Endometrium (tissue), 2 donors: ENCODE data around the gene NAA16.
"Not testable (repeated sequence)": the region's sequence is repeated elsewhere in the genome, so short reads cannot be mapped to it uniquely, and the experiment has no call there.

Source experiments
- FAIRE-seq: peaks from 2 replicates; lab custom pipeline; 2012; peaks lifted over from hg19 to GRCh38; lab: Jason Lieb, UNC
- donor health status: control.
- donor health status: control.

Gene NAA16

DNA sequence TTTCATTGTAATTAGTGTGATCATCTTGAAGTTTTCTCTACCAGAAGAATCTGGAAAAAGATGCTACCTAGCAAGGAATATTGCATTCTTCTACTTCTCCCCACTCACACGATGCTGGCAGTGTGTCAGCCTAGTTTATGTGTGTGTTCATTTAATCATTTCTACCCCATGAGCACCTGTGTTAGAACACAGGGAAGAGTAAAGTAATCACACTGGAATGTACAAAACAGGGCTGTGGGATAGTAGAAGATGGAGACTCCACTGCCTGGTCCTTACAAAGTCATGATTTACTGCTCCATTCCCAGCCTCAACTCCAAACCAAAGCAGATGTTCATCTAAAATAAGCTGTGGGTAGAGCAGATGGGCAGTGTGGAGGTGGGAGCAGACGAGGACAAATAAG, 98.5 kb downstream of the NAA16 start:
- FAIRE-seq, result no peak

DNA sequence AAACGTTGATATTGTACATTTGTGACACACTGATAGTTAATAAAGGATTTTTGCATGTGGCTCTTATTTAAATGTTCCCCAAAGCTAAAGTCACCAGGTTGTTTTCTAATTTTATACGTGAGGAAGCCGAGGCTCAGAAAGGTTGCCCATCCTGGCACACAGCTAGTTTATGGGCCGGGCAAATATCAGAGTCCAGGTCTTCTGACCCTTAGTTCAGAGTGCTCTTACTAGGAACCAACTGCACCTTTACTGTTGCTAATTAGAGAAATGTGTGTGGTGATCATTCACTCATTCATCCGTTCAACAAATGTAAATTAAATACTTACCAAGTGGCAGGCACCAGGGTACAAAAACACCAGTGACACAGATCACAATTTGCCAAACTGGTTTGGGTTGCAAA, 100.0 kb downstream of the NAA16 start:
- no peak for FAIRE-seq

DNA sequence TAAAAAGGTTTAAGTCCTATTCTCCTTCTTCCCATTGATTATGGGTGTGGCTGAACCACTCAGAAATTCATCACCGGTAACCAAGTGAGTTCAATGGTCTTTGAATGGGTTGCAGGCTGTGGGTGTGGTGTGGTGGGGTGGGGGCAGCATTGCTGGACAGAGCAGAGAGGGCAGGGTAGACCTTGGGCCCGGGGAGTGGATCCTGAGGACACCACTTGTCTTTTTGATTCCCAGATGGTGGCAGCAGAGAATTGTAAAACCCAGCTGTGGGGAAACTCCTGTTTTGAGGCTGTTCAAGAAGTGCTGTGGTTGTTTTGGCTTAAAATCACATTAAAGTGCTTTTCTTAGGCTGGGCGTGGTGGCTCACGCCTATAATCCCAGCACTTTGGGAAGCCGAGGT, 100.5 kb downstream of the NAA16 start:
- FAIRE-seq, result no peak

DNA sequence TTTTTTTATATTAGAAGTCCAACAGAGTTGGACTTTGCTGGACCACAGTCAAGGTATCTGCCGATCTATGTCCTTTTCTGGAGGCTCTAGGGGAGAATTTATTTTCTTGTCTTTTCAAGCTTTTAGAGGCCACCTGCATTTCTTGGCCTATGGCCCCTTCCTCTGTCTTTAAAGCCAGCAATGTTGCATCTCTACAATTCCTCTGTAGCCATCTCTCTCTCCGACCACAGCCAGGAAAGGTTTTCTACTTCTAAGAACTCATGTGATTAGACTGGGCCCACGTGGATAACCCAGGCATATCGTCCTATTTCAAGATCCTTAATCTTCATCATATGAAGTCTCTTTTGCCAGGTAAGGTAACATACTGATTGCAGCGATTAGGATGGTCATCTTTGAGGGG, 102.8 kb downstream of the NAA16 start:
- FAIRE-seq, result no peak

DNA sequence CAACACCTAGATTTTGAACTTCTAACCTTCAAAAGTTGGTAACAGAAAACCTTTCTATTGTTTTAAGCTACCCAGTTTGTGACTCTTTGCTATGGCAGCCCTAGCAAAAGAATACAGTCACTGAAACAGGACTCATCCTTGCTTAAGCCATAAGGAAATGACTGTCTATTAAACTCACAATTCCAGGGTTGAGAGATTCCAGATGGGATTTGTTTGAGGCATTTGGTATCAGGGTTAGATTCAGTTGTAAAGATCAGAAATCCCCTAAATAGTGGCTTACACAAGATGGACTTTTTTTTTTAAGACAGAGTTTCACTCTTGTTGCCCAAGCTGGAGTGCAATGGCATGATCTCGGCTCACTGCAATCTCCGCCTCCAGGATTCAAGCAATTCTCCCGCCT, 105.2 kb downstream of the NAA16 start:
- no peak for FAIRE-seq

DNA sequence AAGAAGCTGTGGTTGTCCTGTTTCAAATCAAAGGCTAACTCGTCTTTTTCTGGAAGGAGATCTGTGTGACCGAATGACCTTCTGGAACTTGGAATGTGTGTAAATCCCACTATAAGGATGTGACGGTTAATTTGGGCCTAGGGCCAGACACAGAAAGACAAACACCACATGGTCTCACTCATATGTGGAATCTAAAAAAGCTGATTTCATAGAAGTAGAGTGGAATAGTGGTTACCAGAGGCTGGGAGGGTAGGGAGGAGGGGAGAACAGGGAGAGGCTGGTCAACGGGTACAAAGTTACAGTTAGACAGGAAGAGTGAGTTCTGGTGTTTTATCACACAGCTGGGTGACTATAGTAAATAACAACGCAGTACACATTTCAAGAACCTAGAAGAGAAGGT, 107.0 kb downstream of the NAA16 start:
- FAIRE-seq, result no peak

DNA sequence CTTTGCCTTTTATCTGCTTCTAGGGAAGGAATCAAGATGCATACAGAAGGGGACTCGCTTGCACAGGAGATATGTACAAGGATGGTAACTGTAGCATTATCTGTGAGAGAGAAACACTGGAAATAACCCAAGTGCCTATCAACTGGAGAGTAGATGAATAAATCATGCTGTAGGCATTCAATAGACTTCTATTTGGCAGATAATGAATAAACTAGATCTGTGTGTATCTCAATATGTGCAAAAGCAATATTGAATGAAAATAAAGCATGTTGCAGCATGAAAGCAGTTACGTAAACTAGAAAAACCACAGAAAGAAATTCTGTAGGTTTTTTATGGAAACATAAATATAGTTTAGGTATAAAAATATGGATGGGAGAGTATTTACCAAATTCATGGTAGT, 107.7 kb downstream of the NAA16 start:
- no peak for FAIRE-seq

DNA sequence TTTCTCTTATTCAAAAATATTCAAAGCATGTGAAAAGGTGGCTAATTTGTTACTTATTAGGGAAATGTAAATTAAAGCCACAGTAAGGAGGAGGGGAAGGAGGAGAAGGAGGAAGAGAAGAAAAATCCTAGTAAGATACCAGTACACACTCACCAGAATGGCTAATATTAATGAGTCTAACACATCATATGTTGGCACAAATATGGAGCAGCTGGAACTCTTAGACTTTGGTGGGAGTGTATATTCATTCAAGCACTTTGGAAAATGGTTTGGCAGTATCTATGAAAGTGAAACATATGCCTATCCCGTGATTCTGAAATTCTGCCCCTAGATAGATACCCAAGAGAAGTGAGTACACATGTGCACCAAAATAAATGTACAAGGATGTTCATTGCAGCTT, 108.1 kb downstream of the NAA16 start:
- no peak for FAIRE-seq

DNA sequence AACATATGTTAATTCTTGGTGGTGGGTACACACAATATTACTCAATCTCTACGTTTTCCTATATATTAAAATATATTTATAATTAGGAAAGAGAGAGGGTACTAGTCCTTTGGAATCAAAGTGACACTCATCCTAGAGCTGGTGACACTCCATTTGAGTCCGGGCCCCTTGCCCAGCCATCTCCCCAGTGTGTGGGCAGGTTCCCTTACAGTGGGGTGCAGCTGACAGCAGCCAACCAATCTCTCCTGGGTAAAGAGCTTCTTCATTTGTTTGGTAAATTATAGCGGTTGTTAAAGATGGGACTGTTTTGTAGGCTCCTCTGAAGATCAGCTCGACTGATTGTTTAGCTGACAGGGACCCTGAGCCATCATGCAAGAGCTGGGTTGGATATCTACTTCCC, 109.1 kb downstream of the NAA16 start:
- FAIRE-seq, result no peak

DNA sequence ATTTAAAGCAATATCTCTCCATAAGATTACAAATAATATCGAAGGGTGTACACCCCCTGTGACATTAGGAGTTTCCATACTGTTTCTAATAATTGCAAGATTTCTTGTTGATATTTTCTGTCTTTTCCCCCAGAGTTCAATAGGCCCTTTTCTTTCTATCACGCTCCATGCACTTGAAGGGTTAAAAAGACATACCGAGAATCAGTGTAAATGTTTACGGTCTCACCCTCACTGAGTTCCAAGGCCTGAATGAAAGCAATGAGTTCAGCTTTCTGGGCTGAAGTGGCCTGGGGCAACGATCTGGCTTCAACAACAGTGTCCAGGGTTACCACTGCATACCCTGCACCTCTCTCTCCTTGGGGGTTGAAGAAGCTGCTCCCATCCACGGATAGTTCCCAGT, 110.3 kb downstream of the NAA16 start:
- not testable (repeated sequence) for FAIRE-seq

DNA sequence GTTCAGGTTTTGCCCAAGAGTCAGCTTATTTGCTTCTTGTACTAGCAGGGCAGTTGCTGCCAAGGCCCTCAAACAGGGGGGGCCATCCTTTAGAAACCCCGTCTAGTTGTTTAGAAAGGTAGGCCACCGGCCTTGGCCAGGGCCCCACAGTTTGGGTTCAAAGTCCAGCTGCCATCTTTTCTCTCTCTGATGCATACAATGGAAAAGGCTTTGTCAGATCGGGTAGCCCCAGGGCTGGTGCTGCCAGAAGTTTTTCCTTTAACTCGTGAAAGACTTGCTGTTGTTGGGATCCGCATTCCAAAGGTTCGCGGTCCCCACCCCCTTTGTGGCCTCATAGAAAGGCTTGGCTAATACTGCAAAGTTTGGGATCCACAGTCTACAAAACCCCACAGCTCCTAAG, 110.9 kb downstream of the NAA16 start:
- not testable (repeated sequence) for FAIRE-seq

DNA sequence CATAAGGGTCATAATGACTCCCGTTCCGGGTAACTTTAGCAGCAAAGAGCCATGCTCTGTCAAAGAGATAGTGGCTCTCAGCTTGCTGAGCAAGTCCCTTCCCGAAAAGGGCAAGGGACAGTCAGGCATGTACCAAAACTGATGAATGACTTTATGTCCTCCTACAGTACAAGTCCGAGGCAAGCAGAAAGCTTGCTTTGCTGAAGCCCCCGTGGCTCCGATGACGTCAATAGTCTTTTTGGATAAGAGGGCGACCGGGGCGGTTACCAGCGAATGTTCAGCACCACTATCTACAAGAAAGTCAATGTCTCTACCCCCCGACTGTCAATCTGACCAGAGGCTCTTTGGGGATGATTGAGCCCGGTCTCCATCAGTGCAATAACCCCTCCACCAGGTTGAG, 112.2 kb downstream of the NAA16 start:
- not testable (repeated sequence) for FAIRE-seq

DNA sequence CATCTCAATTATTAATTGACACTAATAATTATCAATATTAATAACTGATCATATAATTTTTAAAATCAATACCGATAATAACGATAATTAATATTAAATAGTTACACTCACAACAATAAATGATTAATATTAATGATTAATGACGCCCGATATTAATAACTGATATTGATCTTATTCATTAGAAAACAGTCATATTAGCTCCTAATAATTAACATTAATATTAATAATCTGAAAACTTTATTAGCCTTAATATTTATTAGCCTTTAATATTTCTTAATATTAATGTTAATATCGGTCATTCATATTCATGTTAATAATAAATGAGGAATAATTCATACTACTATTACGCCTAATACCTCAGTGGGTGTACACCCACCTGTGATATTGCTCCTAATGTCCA, 113.6 kb downstream of the NAA16 start:
- FAIRE-seq, result peak; percentile 12

DNA sequence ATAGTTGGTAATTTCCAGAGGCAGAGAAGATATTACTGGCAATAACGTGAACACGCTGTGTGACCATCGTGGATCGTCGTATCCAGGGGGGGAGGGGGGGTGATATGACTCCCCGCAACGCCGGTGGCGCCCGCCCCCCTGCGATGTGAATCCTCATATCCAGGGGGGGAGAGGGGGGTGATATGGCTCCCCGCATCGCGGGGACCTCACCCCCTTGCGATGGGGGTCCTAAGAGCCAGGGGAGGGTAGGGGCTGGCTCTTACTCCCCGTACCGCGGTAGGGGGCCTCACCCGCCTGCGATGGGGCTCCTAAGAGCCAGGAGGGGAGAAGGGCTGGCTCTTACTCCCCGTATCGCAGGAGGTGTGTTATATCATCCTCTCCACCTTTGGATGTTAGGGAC, 115.0 kb downstream of the NAA16 start:
- FAIRE-seq, result no peak
